ENCODE measurements around the gene BDNF. TPM values are rescaled to one million over a fixed set of nuclear protein-coding genes. Genes with fewer than 3 reads are reported as not detected.
"Not testable (repeated sequence)": the region's sequence is repeated elsewhere in the genome, so short reads cannot be mapped to it uniquely, and the experiment has no call there.

Gene BDNF
- 2.7 and 3.5 TPM in 2 replicates for total RNA-seq
- long read RNA-seq, partial matches to known transcripts, result 0 of 1 reads
- long read RNA-seq, other reads (novel, unspliced or antisense), result 1 of 1 reads

DNA sequence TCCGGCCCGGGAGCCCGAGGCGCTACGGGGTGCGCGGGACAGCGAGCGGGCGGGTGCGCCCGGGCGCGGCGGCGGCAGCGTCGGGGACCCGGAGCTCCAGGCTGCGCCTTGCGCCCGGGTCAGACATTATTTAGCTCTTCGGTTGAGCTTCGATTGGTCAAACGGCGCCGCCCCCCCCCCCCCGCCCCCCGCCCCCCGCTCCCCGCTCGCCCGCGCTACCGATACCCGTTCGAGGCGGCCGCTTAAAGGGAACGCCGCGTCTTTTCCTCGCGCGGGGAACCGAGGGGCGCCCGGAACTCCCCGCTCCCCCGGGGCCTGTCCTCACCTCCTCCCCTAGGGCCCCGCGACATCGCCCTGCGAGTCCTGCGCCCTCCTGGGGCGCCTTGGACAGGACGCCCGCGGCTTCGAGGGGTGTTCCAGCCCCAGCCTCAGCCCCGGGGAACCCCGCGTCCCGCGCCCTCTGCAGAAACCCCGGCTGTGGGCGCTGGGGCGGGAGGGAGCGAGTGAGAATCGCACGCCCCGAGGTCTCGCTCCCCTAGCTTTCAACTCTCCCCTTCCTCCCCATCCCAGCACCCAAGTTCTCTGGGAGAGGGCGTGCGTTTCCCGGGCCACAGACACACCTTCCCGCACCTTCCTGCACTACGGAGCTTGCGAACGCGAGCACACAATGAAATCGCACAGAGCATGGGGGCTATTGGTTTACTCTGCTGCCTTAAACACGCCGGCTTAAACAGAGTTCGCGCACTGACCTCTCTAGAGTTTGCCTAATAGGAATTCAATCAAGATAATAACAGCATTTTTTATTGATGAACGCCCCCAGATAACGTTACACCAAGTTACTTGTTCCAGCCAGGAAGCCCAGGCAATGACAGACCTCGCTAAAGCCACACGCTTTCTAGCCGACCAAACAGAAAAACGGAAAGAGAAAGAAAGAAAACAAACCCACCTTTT lies at the start of gene BDNF:
Gene BDNF (minus strand): TSS at position 105 of the 951 bp plus-strand sequence. CDS start 41,891 bp downstream, outside the sequence.
- peaks cover 40% of the 10 kb centered on the region for H3K27me3 Mint-ChIP-seq
- H3K4me1 Mint-ChIP-seq (ENCODE audit: low read depth), result peaks cover 29% of the 10 kb centered on the region
- no peaks in the 10 kb centered on the region for H3K9me3 Mint-ChIP-seq (ENCODE audit: low read depth)
- TF ChIP-seq, protein P1, sequence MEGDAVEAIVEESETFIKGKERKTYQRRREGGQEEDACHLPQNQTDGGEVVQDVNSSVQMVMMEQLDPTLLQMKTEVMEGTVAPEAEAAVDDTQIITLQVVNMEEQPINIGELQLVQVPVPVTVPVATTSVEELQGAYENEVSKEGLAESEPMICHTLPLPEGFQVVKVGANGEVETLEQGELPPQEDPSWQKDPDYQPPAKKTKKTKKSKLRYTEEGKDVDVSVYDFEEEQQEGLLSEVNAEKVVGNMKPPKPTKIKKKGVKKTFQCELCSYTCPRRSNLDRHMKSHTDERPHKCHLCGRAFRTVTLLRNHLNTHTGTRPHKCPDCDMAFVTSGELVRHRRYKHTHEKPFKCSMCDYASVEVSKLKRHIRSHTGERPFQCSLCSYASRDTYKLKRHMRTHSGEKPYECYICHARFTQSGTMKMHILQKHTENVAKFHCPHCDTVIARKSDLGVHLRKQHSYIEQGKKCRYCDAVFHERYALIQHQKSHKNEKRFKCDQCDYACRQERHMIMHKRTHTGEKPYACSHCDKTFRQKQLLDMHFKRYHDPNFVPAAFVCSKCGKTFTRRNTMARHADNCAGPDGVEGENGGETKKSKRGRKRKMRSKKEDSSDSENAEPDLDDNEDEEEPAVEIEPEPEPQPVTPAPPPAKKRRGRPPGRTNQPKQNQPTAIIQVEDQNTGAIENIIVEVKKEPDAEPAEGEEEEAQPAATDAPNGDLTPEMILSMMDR (IDR thresholded peaks at IDR 0.05; ENCODE audit: unreplicated experiment), result no peak
- no peaks in the 10 kb centered on the region for H3K36me3 Mint-ChIP-seq (ENCODE audit: insufficient read depth)
- DNase-seq (ENCODE audit: low spot score, unreplicated experiment), result peak; percentile 30
- peak within 1 kb of the TSS; percentile 88 for H3K27ac Mint-ChIP-seq
- H3K4me3 Mint-ChIP-seq (ENCODE audit: low read depth), result peak within 1 kb of the TSS; percentile 84

DNA sequence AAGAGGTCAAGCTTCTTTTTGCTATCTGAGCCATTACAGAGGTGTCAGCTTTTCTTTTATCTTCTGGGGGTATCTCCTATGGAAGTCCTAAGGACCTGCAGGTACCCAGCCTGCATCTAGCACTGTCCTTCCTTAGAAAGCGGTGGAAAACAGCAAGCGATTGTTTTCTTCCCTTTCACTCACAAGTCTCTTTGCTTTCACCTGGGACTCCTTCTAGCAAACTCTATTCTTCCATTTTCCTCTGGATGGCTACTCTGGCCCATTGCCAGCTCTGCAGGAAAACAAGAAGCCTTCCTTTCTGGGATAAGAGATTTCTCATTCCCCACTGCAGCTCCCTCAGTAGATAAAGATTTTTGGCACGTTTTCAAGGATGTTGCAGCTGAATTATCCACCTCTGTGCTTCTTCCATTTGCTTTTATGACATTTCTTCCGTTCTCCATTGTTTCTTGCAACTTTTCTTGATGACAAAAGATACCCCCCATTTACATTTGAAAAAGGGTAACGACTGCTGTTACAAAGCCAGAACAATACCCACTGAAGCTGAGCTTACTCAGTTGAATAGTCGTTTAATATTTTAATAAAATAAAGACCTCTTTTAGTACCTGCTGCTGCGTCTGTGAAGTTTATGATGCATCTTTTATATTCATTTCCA lies 40.2 kb upstream of the BDNF start:
- DNase-seq (ENCODE audit: low spot score, unreplicated experiment), result no peak
- no peaks in the 10 kb centered on the region for H3K4me1 Mint-ChIP-seq (ENCODE audit: low read depth)
- H3K27me3 Mint-ChIP-seq, result peaks cover 11% of the 10 kb centered on the region
- TF ChIP-seq, protein P1 (IDR thresholded peaks at IDR 0.05; ENCODE audit: unreplicated experiment), result no peak
- H3K9me3 Mint-ChIP-seq (ENCODE audit: low read depth), result no peaks in the 10 kb centered on the region
- no peaks in the 10 kb centered on the region for H3K36me3 Mint-ChIP-seq (ENCODE audit: insufficient read depth)
- H3K4me3 Mint-ChIP-seq (ENCODE audit: low read depth), result no peak overlapping the region
- H3K27ac Mint-ChIP-seq, result no peak overlapping the region

DNA sequence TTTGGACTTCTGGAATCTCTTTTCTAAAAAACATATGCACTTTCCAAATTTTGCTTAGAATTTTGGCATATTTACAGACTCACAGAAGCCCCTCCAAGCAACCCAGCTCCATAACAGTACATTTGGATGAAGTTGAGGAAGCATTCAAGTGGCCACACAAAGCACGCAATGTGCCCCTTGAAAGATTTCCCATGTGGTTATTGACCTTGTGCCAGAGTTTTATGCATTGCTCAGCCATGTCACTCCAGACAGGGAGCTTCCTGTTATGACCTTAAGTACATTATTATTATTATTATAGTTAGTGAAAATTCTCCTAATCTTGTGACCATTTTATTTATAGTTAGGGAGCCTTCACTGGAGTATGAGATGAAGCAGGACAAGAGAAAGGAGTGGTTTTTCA lies 35.0 kb upstream of the BDNF start:
- H3K4me1 Mint-ChIP-seq (ENCODE audit: low read depth), result peaks cover 7% of the 10 kb centered on the region
- H3K36me3 Mint-ChIP-seq (ENCODE audit: insufficient read depth), result no peaks in the 10 kb centered on the region
- no peak overlapping the region for H3K27ac Mint-ChIP-seq
- TF ChIP-seq, protein P1 (IDR thresholded peaks at IDR 0.05; ENCODE audit: unreplicated experiment), result no peak
- no peaks in the 10 kb centered on the region for H3K9me3 Mint-ChIP-seq (ENCODE audit: low read depth)
- no peak overlapping the region for H3K4me3 Mint-ChIP-seq (ENCODE audit: low read depth)
- no peak for DNase-seq (ENCODE audit: low spot score, unreplicated experiment)
- H3K27me3 Mint-ChIP-seq, result peaks cover 5% of the 10 kb centered on the region

DNA sequence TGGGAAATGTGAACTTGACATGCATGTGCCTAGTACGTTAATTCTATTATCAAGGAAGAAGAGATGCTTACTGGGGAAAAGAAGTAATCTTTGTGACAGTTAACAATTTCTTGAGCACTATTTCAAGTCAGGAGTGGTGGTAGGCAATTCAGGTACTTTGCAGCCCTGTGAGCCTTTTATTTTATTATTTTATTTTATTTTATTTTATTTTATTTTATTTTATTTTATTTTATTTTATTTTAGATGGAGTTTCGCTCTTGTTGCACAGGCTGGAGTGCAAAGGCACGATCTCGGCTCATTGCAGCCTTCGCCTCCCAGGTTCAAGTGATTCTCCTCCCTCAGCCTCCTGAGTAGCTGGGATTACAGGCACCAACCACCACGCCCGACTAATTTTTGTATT lies 31.5 kb upstream of the BDNF start:
- not testable (repeated sequence) for DNase-seq (ENCODE audit: low spot score, unreplicated experiment); H3K4me3 Mint-ChIP-seq (ENCODE audit: low read depth); H3K36me3 Mint-ChIP-seq (ENCODE audit: insufficient read depth); H3K9me3 Mint-ChIP-seq (ENCODE audit: low read depth); H3K4me1 Mint-ChIP-seq (ENCODE audit: low read depth); H3K27ac Mint-ChIP-seq
- peaks cover 14% of the 10 kb centered on the region for H3K27me3 Mint-ChIP-seq

DNA sequence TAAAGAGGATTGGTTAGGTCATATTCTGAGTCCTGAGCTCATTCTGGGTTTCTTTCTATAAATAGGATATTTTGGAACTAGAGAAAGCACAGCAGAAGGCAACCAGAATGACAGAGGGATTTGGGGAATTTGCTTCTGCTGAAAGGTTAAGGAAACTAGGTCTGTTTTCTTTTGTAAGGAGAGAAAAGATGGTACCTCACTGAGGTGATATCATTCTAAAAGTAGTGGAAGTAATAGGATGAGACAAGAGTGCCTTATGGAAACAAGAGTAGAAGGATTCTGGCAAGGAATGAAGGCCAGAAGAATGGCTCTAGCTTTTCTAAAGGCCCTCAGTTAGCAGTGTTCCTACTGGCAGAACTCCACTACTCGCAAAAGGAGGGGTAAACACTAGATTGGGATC lies 26.7 kb upstream of the BDNF start:
- H3K27me3 Mint-ChIP-seq, result peaks cover 59% of the 10 kb centered on the region
- H3K9me3 Mint-ChIP-seq (ENCODE audit: low read depth), result no peaks in the 10 kb centered on the region
- H3K4me1 Mint-ChIP-seq (ENCODE audit: low read depth), result peaks cover 9% of the 10 kb centered on the region
- no peak overlapping the region for H3K27ac Mint-ChIP-seq
- TF ChIP-seq, protein P1 (IDR thresholded peaks at IDR 0.05; ENCODE audit: unreplicated experiment), result no peak
- DNase-seq (ENCODE audit: low spot score, unreplicated experiment), result no peak
- H3K4me3 Mint-ChIP-seq (ENCODE audit: low read depth), result no peak overlapping the region
- no peaks in the 10 kb centered on the region for H3K36me3 Mint-ChIP-seq (ENCODE audit: insufficient read depth)

All from progenitor cell of endocrine pancreas (in vitro differentiated cells).